ENCODE results near the gene BUD23. TPM values are rescaled to one million over a fixed set of nuclear protein-coding genes. Genes with fewer than 3 reads are reported as not detected.

Gene BUD23
- total RNA-seq, 6 experiments from 2014 or later: 70.1 to 91.4 (median 83.4) TPM

DNA sequence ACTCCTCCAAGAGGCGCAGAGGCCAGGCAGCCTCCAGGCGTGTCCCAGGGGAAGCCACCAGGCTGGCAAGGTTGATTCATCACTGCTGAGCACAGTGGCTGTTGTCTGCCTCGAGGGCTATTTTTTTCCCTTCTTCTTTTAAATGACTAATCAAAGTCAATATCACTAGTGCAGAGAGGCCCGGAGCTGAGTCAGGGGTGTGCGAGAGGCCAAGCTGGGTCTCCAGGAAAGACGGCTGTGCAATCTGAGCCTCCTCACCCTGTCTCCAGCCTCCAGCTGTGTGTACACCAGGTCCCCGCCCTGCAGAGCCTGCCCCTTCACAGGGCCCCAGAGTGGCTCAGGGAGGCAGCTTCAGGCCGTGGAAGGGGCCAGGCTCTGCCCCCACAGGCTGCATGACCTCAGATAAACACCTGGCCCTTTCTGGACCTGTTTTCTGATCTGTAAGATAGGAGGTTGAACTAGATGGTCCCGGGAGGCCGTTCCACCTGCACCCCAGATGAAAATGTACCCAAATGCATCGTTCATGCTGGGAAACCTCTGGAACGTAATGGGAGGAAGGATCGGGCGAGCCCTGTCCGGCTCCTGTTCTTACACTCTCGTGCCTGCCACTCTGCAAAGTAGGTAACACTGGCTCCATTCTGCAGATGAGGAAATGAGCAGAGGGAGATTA, 32.4 kb downstream of the BUD23 start:
- Mint-ChIP-seq H3K9me3 (no peaks in the 10 kb centered on the region), H3K36me3 (ENCODE audit: low read depth) (peaks cover 7% of the 10 kb centered on the region), H3K27me3 (ENCODE audit: insufficient read depth) (peaks cover 2% of the 10 kb centered on the region), H3K4me3 (peak overlapping the region; percentile 60), H3K4me1 (ENCODE audit: low read depth) (peaks cover 50% of the 10 kb centered on the region), H3K27ac (peak overlapping the region; percentile 79)
- DNase-seq: peak; percentile 98
- TF ChIP-seq CTCF (IDR thresholded peaks at IDR 0.05): no peak

GRCh38 chr7:73716318-73716890, 33.0 kb downstream of the BUD23 start:
- Mint-ChIP-seq H3K4me3 (peak overlapping the region; percentile 65), H3K9me3 (no peaks in the 10 kb centered on the region), H3K4me1 (ENCODE audit: low read depth) (peaks cover 50% of the 10 kb centered on the region), H3K27me3 (ENCODE audit: insufficient read depth) (peaks cover 2% of the 10 kb centered on the region), H3K27ac (peak overlapping the region; percentile 96), H3K36me3 (ENCODE audit: low read depth) (peaks cover 7% of the 10 kb centered on the region)
- no peak for DNase-seq
- TF ChIP-seq CTCF (IDR thresholded peaks at IDR 0.05): no peak

- no peak for TF ChIP-seq CTCF (IDR thresholded peaks at IDR 0.05)
- Mint-ChIP-seq H3K27ac (peak overlapping the region; percentile 96), H3K36me3 (ENCODE audit: low read depth) (peaks cover 7% of the 10 kb centered on the region), H3K4me3 (peak overlapping the region; percentile 89), H3K9me3 (no peaks in the 10 kb centered on the region), H3K4me1 (ENCODE audit: low read depth) (peaks cover 49% of the 10 kb centered on the region), H3K27me3 (ENCODE audit: insufficient read depth) (peaks cover 2% of the 10 kb centered on the region)
- no peak for DNase-seq
These were observed 33.8 kb downstream of the BUD23 start for GRCh38 chr7:73717025-73717807.

- H3K27me3 Mint-ChIP-seq (ENCODE audit: insufficient read depth): peaks cover 2% of the 10 kb centered on the region
- DNase-seq: peak; percentile 85
- peak overlapping the region; percentile 89 for H3K4me3 Mint-ChIP-seq
- no peak for TF ChIP-seq CTCF (IDR thresholded peaks at IDR 0.05)
- peaks cover 41% of the 10 kb centered on the region for H3K4me1 Mint-ChIP-seq (ENCODE audit: low read depth)
- peaks cover 2% of the 10 kb centered on the region; the same call in 1 of the 2 replicates for H3K36me3 Mint-ChIP-seq (ENCODE audit: low read depth)
- no peaks in the 10 kb centered on the region for H3K9me3 Mint-ChIP-seq
- H3K27ac Mint-ChIP-seq: peak overlapping the region; percentile 96
These were observed 34.6 kb downstream of the BUD23 start for GRCh38 chr7:73717991-73718405.

DNA sequence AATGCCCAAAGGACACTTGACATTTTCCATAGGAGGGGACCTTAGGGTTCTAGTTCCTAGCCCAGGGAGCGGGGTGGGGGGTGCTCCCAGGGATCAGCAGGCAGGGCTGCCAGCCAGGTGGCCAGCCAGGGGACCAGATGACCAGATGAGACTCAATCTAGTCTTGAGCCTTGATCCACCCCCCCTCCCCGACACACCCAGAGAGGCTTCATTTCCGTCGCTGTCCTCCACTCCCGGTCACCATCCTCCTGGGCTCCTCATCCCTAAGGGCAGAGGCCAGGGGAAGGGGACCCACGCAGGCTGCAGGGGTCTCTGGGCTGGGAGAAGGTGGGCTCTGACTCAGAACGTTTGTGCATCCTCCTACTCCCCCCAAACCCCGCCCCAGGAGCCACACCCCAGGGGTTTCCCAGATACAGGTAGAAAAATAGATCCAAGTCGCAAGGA, 35.1 kb downstream of the BUD23 start:
- peak overlapping the region; percentile 89 for H3K4me3 Mint-ChIP-seq
- H3K4me1 Mint-ChIP-seq (ENCODE audit: low read depth): peaks cover 38% of the 10 kb centered on the region
- H3K27ac Mint-ChIP-seq: peak overlapping the region; percentile 96
- DNase-seq: no peak
- no peaks in the 10 kb centered on the region for H3K9me3 Mint-ChIP-seq
- no peak for TF ChIP-seq CTCF (IDR thresholded peaks at IDR 0.05)
- H3K36me3 Mint-ChIP-seq (ENCODE audit: low read depth): no peaks in the 10 kb centered on the region
- H3K27me3 Mint-ChIP-seq (ENCODE audit: insufficient read depth): peaks cover 2% of the 10 kb centered on the region
